Activated CD4-positive, alpha-beta T cell treated with anti-CD3 and anti-CD28 coated beads, Interleukin-2, Interleukin-4, amounts not matched to agents 100 ng/mL and 50 ng/mL, durations not matched to agents 16 hours and 8 hours (primary cell): ENCODE results near the gene STRA8.
A peak's percentile ranks its signal among the peaks of the same experiment; 100 is the strongest.

Experiments
- DNase-seq: peaks from one replicate; pipeline ENCODE4 v3.0.0-alpha.2; 2020; ENCODE audit warnings: low spot score

The STRA8 gene

DNA sequence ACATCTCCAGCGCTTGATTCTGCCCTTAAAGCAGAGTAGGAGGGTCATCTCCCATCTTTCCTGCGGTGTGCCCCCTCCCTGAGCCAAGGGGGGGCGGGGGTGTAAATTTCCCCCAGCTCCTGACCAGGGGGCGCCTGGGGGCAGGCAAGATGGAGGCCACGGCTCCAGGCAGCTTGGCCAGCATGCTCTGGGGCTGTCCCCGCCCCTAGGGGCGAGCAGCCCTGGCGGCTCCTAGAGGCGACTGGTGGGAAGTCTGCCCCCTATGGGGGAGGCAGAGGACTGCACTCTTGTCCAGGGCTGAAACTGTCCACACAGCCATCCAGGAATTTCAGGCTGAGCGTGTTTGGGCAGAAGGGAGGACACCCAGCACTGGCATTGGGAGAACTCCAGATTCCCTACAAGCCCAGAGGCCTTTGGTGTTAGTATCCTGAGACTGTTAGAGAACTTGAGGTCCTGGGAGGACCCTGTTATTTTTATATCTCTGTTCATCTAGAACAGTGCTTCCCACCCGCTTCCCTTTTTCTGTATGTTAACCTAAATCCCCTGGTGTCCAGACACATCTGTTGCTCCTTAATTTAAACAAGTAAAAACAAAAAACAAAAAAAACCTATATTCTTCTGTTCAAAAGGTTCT lies 4.6 kb downstream of the STRA8 start:
- peak; percentile 14 for DNase-seq

DNA sequence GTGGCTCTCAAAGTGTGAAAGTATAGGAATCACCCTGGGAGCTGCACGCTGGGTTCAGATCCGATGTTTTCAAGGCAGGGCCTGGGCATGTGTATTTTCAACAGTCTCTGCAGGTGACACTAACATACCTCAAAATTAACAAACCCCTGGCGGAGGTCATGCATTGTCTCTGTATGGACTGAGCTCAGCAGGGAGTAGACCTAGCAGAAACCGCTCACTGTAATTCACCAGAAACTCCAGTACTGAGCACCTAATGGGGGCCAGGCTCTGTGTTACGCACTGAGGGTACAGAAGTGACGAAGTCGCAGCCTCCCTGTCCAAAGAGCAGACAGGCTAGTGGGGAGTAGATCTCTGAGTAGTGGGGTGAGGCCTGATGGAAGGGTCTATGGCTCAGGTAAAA lies 5.6 kb downstream of the STRA8 start:
- no peak for DNase-seq

DNA sequence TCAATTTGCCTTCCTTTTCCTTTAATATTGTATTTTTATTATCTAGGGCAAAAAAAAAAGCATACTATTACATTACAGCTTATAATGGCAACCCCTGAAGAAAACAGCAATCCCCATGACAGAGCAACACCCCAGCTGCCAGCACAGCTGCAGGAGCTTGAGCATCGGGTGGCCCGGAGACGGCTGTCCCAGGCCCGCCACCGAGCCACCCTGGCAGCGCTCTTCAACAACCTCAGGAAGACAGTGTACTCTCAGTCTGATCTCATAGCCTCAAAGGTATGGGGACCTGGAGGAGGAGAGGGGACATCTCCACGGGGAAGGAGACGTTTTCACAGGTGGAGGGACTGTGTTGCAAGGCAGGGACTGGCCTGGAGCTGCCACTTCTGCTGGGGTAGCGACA lies 6.8 kb downstream of the STRA8 start:
- no peak for DNase-seq

DNA sequence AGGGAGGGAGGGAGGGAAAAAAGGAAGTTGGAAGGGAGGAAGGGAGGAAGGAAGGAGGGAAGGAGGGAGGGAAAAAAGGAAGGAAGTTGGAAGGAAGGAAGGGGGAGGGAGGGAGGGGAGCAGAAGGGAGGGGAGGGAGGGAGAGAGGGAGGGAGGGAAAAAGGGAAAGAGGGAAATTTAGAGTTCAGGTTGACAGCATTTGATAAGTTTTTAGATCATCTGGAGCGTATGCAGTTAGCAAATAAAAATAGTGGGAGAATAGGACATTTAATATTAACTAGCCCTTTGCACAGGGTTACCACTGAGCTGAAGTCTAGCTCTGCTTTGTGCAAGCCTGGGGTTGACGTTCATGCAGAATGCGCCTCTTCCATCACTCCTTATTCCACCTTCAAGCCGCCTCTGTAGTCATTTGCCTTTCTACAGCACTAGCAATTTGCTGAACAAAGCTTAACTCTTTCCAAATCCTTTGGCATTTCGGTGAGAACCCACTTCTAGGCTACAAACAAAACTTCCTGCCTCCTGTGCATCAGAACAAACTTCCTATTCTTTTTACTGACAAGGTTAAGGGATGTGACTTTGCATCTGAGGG lies 8.6 kb downstream of the STRA8 start:
- DNase-seq: no peak

DNA sequence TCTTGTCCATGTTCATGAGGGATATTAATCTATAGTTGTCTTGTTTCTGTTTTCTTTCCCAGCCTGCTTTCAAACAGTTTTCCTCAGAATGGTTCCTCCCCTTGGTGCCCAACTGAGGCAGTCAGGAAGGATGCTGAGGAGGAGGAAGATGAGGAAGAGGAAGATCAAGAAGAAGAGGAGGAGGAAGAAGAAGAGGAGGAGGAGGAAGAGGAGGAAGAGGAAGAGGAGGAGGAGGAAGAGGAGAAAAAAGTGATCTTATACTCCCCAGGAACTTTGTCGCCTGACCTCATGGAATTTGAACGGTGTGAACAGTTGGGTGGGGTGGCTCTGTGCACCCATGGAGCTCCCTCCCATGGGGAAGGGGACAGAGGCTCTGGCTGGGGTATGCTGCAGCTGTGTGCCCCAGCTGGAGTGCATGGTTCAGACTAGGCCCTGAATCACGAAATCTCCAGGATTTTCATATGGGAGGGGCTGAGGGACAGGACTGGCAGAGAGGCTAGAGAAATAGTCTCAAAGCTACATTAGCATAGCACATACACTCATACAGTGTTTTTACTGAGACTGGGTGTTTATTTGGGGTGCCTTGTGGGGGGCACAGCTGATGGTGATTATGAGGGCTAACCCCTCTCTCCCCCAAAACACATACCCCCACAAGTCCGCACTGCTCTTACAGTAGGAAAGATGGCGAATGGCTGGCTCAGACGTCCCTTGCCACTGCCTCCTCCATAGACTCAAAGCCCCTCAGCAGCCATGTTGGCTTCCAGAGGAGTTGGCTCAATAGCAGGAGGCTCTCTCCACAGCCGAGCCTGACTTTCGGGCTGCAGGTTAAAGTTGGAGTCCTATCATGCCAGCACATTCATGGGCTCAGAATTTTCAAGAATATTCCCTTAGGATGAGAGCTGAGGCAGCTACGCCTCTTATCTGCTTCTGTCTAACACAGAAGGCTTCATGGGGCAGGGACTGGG lies 11.9 kb downstream of the STRA8 start:
- DNase-seq: no peak

DNA sequence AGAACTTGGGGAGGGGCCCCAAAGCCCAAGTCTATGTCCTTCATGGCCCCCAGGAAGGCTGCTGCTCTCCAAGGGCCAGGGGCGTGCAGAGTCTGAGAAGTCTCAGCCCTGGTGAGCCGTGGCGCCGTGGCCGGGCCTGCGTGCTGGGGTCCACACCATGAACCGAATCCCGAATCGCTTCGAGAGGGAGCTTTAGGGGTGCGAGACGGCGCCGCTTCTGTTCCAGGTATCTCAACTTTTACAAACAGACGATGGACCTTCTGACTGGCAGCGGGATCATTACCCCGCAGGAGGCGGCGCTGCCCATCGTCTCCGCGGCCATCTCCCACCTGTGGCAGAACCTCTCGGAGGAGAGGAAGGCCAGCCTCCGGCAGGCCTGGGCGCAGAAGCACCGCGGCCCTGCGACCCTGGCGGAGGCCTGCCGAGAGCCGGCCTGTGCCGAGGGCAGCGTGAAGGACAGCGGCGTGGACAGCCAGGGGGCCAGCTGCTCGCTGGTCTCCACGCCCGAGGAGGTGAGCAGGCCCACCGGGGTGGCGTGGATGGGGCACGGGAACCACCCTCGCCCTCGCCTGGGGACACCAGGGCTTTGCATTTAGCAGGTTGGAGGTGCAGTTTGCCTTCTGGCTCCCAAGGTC lies 12.7 kb downstream of the STRA8 start:
- no peak for DNase-seq

DNA sequence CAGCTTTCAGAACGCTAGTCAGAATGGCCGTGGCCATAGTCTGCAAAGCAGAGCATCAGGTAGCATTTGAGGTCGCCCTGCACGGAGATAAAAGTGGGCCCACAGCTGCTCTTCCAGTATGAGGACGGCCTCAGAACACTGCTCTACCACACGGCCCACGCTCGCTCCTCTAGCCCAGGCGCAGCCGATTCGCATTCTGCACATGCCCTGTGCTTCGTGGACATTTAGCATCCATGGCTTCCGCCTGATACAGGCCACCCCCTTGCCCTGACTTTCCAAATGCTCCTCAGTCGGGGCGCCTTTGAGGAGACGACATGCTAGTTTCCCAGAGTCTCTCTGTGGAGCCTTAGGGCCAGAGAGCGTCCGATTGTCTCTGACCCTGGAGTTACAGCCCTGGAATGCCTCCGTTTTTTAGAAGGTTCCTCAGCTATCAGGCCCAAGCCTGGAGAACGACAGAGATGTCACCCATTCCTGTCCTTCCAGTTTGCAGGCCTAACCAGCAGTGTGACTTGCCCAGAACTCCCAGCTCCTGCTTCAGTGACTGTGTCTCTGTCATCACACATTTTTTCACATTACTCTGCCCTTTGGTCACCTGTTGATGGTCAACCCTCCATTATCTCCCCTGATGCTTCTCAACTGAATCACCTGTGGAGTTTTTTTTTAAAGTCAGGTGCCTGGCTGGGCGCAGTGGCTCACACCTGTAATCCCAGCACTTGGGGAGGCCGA lies 14.3 kb downstream of the STRA8 start:
- no peak for DNase-seq

DNA sequence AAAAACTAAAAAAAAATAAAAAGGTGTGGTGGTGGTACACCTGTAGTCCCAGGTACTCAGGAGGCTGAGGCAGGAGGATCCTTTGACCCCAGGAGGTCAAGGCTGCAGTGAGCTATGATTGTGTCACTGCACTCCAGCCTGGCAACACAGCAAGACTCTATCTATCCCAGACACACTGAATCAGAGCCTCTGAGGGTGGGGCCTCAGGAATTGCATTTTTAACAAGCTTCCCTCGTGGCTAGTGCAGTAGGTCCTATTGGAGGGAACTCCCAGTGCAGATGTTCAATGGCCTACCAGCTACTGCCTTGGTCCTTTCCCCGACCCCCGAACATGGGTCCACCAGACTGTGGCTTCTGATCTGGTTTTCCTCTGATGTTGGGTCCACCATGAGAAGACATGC lies 14.9 kb downstream of the STRA8 start:
- no peak for DNase-seq

DNA sequence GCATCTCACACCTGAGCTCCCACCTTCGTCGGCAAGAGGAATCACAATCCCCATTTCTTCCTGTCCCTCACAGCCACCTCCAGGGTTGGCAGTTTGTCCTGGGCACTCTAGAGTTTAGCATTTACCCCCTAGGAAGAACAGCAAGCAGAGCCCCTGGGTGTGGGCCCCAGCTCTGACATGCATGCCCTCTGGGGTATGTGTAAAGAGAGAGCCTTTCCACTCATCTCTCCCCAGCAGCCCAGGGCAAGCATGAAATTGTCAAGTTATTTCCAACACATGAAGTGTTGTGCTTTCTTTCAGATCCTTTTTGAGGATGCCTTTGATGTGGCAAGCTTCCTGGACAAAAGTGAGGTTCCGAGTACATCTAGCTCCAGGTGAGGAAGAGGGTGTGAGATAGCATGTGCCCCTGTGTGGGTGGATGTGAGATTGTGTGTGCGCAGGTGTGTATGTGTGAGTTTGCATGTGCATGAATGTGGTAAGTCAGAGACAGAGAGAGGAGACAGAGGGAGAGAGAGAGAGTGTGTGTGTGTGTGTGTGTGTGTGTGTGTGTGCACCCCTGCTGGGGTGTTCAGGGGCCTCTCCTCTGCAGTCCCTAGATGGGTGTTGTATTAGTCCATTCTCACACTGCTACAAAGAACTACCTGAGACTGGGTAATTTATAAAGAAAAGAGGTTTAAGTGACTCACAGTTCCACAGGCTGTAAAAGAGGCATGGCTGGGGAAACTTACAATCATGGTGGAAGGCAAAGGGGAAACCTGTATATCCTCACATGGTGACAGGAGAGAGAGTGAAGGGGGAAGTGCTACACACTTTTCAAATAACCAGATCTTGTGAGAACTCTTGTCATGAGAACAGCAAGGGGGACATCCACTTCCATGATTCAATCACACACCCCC lies 18.1 kb downstream of the STRA8 start:
- no peak for DNase-seq

DNA sequence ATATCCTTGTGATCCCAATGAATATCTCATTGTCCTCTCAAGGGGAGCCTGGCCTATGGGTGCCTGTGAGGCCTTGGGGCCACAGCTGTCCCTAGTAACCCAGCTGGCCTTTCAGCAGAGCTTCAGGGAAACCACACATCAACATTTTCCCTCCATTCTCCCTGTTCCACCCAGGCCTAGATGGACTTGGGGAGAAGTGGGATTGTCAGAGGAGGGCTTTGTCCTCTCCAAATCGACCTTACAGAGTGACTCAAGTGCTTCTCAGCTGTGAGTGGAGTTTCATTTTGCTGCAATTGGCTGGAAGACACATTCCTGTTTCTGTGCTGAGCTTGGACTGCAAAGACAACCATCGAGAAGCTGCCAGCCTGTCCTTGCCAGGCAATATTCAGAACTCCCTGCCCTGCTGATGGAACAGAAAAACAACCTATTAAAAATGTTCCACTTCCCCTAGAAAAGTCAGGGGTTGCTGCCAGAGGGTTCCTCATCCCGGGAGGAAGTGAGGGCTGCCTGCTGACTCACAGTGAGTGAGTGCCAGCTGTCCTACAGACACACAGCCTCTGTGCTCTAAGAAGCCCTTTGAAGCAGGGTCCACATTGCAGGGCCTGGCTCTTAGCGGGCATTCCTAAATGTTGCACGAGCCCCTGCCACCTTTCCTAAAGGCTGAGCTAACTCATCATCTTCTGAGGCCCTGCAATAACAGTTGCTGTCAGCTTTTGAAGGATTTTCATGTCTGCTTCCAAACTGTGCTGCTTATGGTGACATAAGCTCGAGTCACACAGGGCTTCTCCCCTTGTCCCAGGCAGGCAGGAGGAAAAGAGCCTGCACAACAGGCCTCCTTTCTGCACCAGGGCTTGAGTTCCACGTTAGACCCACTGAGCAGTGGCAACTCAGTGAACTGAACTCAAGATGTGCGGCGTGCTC lies 20.5 kb downstream of the STRA8 start:
- DNase-seq: no peak

DNA sequence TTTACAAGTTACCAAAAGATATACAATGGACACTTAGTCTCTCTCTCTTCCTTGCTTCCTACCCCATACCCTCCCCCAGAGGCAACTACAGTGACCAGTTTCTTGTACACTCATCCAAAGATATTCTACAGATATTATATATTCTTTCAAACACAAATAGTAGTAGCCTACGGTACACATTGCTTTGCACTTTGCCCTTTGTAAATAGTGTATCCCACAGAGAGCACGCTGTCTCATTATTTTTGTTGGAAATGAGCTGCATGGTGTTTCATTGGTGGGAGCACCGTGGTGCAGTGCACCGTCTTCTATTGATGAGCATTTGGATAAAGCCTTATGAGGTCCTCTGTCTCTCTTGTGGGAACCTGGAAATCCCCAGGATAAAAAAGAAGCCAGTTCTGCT lies 24.2 kb downstream of the STRA8 start:
- no peak for DNase-seq

DNA sequence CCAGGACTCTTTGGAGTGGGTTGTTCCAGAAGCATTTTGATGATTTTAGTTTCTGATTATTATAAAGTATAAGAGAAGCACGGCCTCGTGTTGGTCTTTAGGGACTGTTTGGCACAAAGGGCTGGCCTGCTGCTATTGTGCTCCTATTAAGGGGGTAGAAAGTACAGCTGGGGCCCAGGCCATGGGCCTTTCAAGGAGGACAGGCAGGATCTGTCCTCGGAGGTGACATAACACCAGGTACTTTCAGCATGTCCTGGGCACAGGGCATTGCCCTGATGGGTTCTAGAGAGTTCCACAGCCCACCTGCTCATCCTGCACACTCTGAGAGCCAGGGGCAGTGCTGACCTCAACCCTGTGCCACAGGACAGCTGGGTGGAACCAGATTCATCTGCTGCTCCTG lies 24.9 kb downstream of the STRA8 start:
- DNase-seq: no peak

DNA sequence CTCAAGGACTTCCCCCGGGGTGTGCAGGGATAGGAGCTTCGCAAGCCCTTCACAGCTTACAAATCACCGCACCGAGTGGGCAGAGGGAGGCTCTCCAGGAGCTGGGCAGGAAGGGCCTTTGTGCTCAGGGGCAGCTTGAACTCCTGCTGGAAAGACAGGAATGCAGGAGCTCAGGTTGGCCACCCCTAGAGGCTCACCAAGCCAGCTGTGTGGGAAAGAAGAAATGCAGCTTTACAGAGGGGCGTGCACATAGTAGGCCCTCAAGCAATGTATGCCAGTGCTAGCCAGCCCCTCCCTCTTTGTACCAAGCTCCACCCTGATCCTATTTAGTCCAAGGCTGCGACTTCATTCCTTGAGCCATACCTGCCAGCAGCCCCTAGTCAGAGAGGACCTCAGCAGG lies 26.1 kb downstream of the STRA8 start:
- no peak for DNase-seq

DNA sequence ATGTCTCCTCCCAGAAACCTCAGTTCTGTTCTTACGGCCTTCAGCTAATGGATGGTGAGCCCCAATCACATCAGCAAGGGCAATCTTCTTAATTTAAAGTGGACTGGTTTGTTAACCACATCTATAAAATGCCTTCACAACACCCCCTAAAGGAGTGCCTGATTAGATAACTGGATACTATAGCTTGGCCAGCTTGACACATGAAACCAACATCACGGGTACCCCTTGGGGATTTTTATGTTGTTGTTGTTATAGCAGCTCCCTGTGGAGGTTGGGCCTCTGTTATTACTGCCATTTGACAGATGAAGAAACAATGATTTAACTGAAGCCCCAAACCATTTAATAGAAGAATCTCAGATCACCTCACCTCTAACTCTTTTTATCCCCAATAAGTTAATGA lies 26.8 kb downstream of the STRA8 start:
- DNase-seq: no peak

DNA sequence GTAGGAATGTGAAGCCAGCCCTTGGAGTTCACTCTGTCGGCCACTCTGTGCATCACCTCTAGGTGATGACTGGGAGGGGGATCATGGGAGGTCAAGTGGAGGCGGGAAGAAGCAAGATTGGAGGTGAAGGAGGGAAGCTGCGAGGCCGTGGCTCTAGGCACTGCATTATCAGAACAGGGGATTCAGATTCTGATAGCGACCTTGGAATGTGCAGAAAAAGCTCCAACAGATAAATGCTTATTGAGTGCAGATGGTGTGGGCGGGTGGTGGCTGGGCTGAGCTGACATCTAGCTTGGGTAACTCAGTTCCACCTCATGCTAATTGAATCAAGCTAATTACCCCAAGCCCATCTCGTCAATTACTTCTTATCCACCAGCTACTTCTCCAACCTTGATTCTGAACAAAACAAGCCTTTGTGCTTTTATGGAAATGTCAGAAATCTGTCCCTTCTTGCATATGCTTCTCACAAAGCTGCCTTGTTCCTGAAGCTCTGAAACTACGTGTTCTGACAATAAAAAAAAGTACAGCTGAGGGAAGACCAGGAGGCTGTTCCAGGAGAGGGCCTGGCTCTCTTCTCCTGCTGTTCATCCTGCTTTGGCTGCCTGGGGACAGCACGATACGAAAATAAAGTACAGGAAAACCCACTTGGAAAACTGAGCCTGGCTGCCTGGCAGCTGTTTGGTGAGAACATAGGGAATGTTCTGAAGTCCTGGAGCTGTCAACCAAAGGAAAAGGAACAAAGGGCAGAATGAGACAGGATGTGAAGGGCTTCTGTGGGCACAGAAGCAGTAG lies 27.5 kb downstream of the STRA8 start:
- no peak for DNase-seq

DNA sequence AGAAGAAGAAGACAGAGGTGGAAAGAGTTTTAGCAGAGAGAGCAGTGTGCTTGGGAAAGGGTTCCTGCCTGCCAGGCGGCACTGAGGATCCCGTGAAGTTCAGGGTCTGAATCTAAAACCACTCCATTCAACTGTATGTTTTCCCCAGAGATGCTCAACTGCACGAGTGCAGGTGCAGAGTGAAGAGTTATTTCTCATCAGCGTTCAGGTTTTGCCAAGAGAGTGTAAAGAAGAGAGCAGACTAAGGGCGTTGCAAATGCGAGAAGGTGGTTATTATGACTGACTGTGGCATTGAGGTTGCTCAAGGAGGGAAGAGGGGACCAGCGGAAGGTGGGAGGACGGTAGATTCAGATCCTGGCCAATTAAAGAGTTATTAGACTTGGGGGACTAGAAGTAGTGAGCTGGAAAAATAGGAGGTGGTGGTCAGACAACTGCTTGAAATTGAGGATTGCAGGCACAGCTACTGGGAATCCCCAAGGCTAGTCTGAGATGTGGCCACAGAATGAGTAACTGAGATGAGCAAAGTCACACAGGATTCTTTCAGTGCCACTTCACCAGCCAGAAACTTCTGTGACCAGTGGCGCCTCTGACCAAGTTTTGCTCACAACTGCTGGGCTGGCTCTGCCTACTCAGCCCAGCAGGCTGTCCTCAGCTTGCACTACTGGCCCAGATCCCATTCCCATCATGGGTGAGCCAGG lies 29.1 kb downstream of the STRA8 start:
- no peak for DNase-seq

DNA sequence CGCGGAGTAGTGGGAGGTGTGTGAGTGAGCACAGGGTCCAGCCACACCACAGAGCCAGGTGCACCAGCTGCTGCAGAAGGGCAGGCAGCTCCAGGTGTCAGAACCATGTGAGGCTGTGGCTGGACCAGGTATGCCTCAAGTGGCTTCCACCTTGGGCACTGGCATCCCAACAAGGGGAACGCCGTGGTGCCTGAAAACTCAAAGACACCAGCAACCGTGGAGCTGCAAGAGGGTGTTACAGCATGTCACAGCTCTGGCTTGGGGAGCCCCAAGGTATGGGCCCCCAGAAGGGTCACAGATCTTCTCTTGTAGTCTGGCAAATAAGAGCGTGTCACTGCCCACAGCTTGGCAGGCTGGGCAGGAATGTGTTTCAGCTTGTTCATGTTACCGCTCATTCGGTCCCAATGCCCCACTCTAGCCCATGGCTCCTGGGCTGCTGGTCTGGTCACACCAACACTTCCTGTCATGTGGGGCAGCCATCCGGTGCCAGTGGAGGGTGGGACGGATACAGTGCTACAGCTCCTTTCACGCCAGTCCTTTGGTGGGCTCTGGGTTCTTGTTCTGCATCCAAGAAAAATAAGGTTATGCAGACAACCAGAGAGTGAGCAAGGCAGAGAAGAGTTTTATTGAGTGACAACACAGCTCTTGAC lies 29.8 kb downstream of the STRA8 start:
- no peak for DNase-seq

DNA sequence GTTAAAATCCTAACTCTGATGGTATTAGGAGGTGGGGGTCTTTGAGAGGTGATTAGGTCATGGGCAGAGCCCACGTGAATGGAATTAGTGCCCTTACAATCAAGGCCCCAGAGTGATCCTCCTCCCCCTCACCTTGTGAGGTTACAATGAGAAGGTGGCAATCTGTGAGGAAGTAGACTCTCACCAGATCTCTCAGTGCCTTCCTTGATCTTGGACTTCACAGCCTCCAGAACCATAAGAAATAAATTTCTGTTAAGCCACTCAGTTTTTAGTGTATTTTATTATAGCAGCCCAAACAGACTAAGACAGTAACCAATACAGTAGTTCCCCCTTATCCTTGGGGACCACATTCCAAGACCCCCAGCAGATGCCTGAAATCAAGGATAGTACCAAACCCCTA lies 32.0 kb downstream of the STRA8 start:
- no peak for DNase-seq
